HG03045 (cell line): ENCODE measurements around the gene SUPT3H.
"Not testable (repeated sequence)": the region's sequence is repeated elsewhere in the genome, so short reads cannot be mapped to it uniquely, and the experiment has no call there.

Source experiments
- ATAC-seq: cut with Tn5 transposase; IDR thresholded peaks from one replicate; pipeline ENCODE4 v1.9.1; 2021; ENCODE audit warnings: mild to moderate bottlenecking, moderate library complexity; ENCODE audit not compliant: unreplicated experiment

The SUPT3H gene

GRCh38 chr6:44921798-44922197, 455.9 kb downstream of the SUPT3H start:
- no peak for ATAC-seq

- ATAC-seq, result no peak
Measured at GRCh38 chr6:44920952-44921491, 456.7 kb downstream of the SUPT3H start.

GRCh38 chr6:44918671-44919296, 458.9 kb downstream of the SUPT3H start:
- ATAC-seq, result no peak

- ATAC-seq, result no peak
Measured at GRCh38 chr6:44917430-44917829, 460.3 kb downstream of the SUPT3H start.

- ATAC-seq, result no peak
Measured at GRCh38 chr6:44915111-44915510, 462.6 kb downstream of the SUPT3H start.

- no peak for ATAC-seq
Measured at GRCh38 chr6:44914141-44914540, 463.6 kb downstream of the SUPT3H start.

- no peak for ATAC-seq
Measured at GRCh38 chr6:44906761-44907160, 471.0 kb downstream of the SUPT3H start.

- ATAC-seq, result not testable (repeated sequence)
Measured at GRCh38 chr6:44900358-44900757, 477.4 kb downstream of the SUPT3H start.

- ATAC-seq, result no peak
Measured at GRCh38 chr6:44898296-44898930, 479.3 kb downstream of the SUPT3H start.

- ATAC-seq, result no peak
Measured at GRCh38 chr6:44897316-44897715, 480.4 kb downstream of the SUPT3H start.

- ATAC-seq, result no peak
Measured at GRCh38 chr6:44896701-44897100, 481.0 kb downstream of the SUPT3H start.

- ATAC-seq, result no peak
Measured at GRCh38 chr6:44892579-44892978, 485.2 kb downstream of the SUPT3H start.

GRCh38 chr6:44879071-44879470, 498.7 kb downstream of the SUPT3H start:
- ATAC-seq, result not testable (repeated sequence)

- not testable (repeated sequence) for ATAC-seq
Measured at GRCh38 chr6:44876638-44877037, 501.1 kb downstream of the SUPT3H start.

- ATAC-seq, result peak; percentile 62
Measured at GRCh38 chr6:44869321-44869897, 508.3 kb downstream of the SUPT3H start.

GRCh38 chr6:44868910-44869309, 508.8 kb downstream of the SUPT3H start:
- peak; percentile 15 for ATAC-seq

- peak; percentile 52 for ATAC-seq
Measured at GRCh38 chr6:44868335-44868668, 509.4 kb downstream of the SUPT3H start.

GRCh38 chr6:44867571-44868334, 510.0 kb downstream of the SUPT3H start:
- ATAC-seq, result peak; percentile 69

GRCh38 chr6:44865184-44865583, 512.5 kb downstream of the SUPT3H start:
- not testable (repeated sequence) for ATAC-seq

GRCh38 chr6:44859901-44860410, 517.8 kb downstream of the SUPT3H start:
- no peak for ATAC-seq

GRCh38 chr6:44858998-44859397, 518.7 kb downstream of the SUPT3H start:
- ATAC-seq, result no peak
